H9 (cell line): ENCODE measurements around the gene KIAA1328. TPM values are rescaled to one million over a fixed set of nuclear protein-coding genes. Genes with fewer than 3 reads are reported as not detected.
A peak's percentile ranks its signal among the peaks of the same experiment; 100 is the strongest.

ENCODE experiments used
- DNase-seq: peaks from one replicate; pipeline ENCODE4 v3.0.0-alpha.2; 2017
- H2AFZ ChIP-seq: one replicate; pipeline ENCODE4 v1.6.1; 2013; ENCODE audit warnings: mild to moderate bottlenecking, low read length, control low read depth, moderate library complexity
- H2AK5ac ChIP-seq: 2 replicates; pipeline ENCODE4 v1.6.1; 2013; ENCODE audit warnings: low read length, control low read depth, mixed read lengths; ENCODE audit not compliant: insufficient read length
- H2BK120ac ChIP-seq: one replicate; pipeline ENCODE4 v1.6.1; 2013; ENCODE audit warnings: low read depth, mild to moderate bottlenecking, low read length, control low read depth, inconsistent platforms; ENCODE audit not compliant: poor library complexity, severe bottlenecking
- H2BK12ac ChIP-seq: 2 replicates; pipeline ENCODE4 v1.6.1; 2013; ENCODE audit warnings: low read length, control low read depth, mixed read lengths, low read depth; ENCODE audit not compliant: insufficient read length
- H2BK15ac ChIP-seq: 2 replicates; pipeline ENCODE4 v1.6.1; 2013; ENCODE audit warnings: low read depth, low read length, control low read depth
- H2BK20ac ChIP-seq: one replicate; pipeline ENCODE4 v1.6.1; 2013; ENCODE audit warnings: low read depth, mild to moderate bottlenecking, low read length, control low read depth, inconsistent platforms; ENCODE audit not compliant: poor library complexity, severe bottlenecking
- H2BK5ac ChIP-seq: 2 replicates; pipeline ENCODE4 v1.6.1; 2013; ENCODE audit warnings: low read length, control low read depth, mixed read lengths; ENCODE audit not compliant: insufficient read length
- H3K14ac ChIP-seq: 2 replicates; pipeline ENCODE4 v1.6.1; 2013; ENCODE audit warnings: low read length, control low read depth; ENCODE audit not compliant: insufficient read depth
- H3K18ac ChIP-seq: 2 replicates; pipeline ENCODE4 v1.6.1; 2013; ENCODE audit warnings: low read depth, mild to moderate bottlenecking, mixed read lengths, low read length, control low read depth; ENCODE audit not compliant: insufficient read length
- H3K23ac ChIP-seq: 2 replicates; pipeline ENCODE4 v1.6.1; 2013; ENCODE audit warnings: low read length, control low read depth, mixed read lengths, low read depth; ENCODE audit not compliant: insufficient read length
- H3K23me2 ChIP-seq: 2 replicates; pipeline ENCODE4 v1.6.1; 2013; ENCODE audit warnings: low read depth, mild to moderate bottlenecking, mixed read lengths, low read length, control low read depth; ENCODE audit not compliant: insufficient read length, poor library complexity, severe bottlenecking
- H3K27ac ChIP-seq: 2 replicates; pipeline ENCODE4 v1.5.1; 2013; ENCODE audit warnings: low read length, control low read depth, mixed read lengths, low read depth; ENCODE audit not compliant: insufficient read length
- H3K27me3 ChIP-seq: 2 replicates; pipeline ENCODE4 v1.6.1; 2013; ENCODE audit warnings: low read length, control low read depth, inconsistent platforms; ENCODE audit not compliant: insufficient read depth
- H3K4ac ChIP-seq: 2 replicates; pipeline ENCODE4 v1.6.1; 2013; ENCODE audit warnings: low read depth, mild to moderate bottlenecking, control low read depth, inconsistent platforms, low read length, moderate library complexity
- H3K4me1 ChIP-seq: 2 replicates; pipeline ENCODE4 v1.6.1; 2013; ENCODE audit warnings: low read length, control low read depth, inconsistent platforms; ENCODE audit not compliant: insufficient read depth
- H3K4me2 ChIP-seq: 2 replicates; pipeline ENCODE4 v1.6.1; 2013; ENCODE audit warnings: low read length, control low read depth, mixed read lengths; ENCODE audit not compliant: insufficient read length, insufficient read depth
- H3K56ac ChIP-seq: 2 replicates; pipeline ENCODE4 v1.6.1; 2013; ENCODE audit warnings: low read depth, mild to moderate bottlenecking, mixed read lengths, low read length, control low read depth; ENCODE audit not compliant: insufficient read length
- H3K79me1 ChIP-seq: 2 replicates; pipeline ENCODE4 v1.6.1; 2013; ENCODE audit warnings: low read depth, mild to moderate bottlenecking, moderate library complexity, low read length, control low read depth, inconsistent platforms; ENCODE audit not compliant: insufficient read depth, poor library complexity, severe bottlenecking
- H3K79me2 ChIP-seq: 2 replicates; pipeline ENCODE4 v1.6.1; 2013; ENCODE audit warnings: low read length, control low read depth, inconsistent platforms; ENCODE audit not compliant: insufficient read depth
- H3K9ac ChIP-seq: 2 replicates; pipeline ENCODE4 v1.6.1; 2013; ENCODE audit warnings: low read length, control low read depth, mixed read lengths; ENCODE audit not compliant: insufficient read length; ENCODE audit errors: extremely low read depth
- H3K9me3 ChIP-seq: one replicate; pipeline ENCODE4 v1.6.1; 2013; ENCODE audit warnings: low read depth, low read length, inconsistent platforms; ENCODE audit not compliant: control insufficient read depth
- H3T11ph ChIP-seq: one replicate; pipeline ENCODE4 v1.6.1; 2013; ENCODE audit warnings: mild to moderate bottlenecking, low read length, control low read depth, inconsistent platforms
- H4K20me1 ChIP-seq: one replicate; pipeline ENCODE4 v1.6.1; 2013; ENCODE audit not compliant: control insufficient read depth, insufficient read length, insufficient read depth
- H4K5ac ChIP-seq: 2 replicates; pipeline ENCODE4 v1.6.1; 2013; ENCODE audit warnings: low read depth, mild to moderate bottlenecking, mixed read lengths, low read length, control low read depth; ENCODE audit not compliant: insufficient read length
- H4K8ac ChIP-seq: replicated peaks from 2 replicates; pipeline ENCODE4 v1.6.1; 2013; ENCODE audit warnings: low read length, control low read depth, mixed read lengths, low read depth; ENCODE audit not compliant: insufficient read length
- H4K91ac ChIP-seq: 2 replicates; pipeline ENCODE4 v1.6.1; 2013; ENCODE audit warnings: low read depth, mild to moderate bottlenecking, moderate library complexity, mixed read lengths, low read length, control low read depth; ENCODE audit not compliant: insufficient read length
- H3K27ac Mint-ChIP-seq, 3 experiments: 2 replicates in 2 of 3; 3 replicates in 1 of 3; pipeline ENCODE4 v1.8.0; 2020 to 2021; ENCODE audit warnings: mixed read lengths in 3 of 3, mild to moderate bottlenecking in 1 of 3, moderate library complexity in 1 of 3
- H3K27me3 Mint-ChIP-seq: 2 replicates; pipeline ENCODE4 v1.8.0; 2021; ENCODE audit warnings: low read depth, mild to moderate bottlenecking, moderate library complexity, mixed read lengths
- H3K36me3 Mint-ChIP-seq, 3 experiments: 2 replicates in 2 of 3; 3 replicates in 1 of 3; pipeline ENCODE4 v1.8.0; 2020 to 2021; ENCODE audit warnings: low read depth in 3 of 3, mixed read lengths in 3 of 3; ENCODE audit not compliant: insufficient read depth in 1 of 3
- H3K4me1 Mint-ChIP-seq, 2 experiments: 2 replicates each; pipeline ENCODE4 v1.8.0; 2020; ENCODE audit warnings: mixed read lengths in 2 of 2
- H3K4me3 Mint-ChIP-seq, 2 experiments: 2 replicates in 1 of 2; 3 replicates in 1 of 2; pipeline ENCODE4 v1.8.0; 2020 to 2021; ENCODE audit warnings: mild to moderate bottlenecking in 2 of 2, mixed read lengths in 2 of 2, moderate library complexity in 1 of 2
- H3K9me3 Mint-ChIP-seq, 2 experiments: 2 replicates in 1 of 2; 3 replicates in 1 of 2; pipeline ENCODE4 v1.8.0; 2020; ENCODE audit warnings: mild to moderate bottlenecking in 2 of 2, mixed read lengths in 2 of 2, moderate library complexity in 1 of 2
- WGBS: extraction: QIAGEN DNeasy Blood & Tissue Kit; methylation state at CpG from one replicate; pipeline ENCODE4 v1.1.7; 2013; ENCODE audit warnings: missing lambda C conversion rate, low lambda C conversion rate, mixed read lengths; ENCODE audit not compliant: insufficient read length; ENCODE audit errors: extremely low coverage; 5-methylcytosine and 5-hydroxymethylcytosine counted together
- total RNA-seq: library from RNA; stranded (reverse); gene quantifications from 2 replicates; pipeline ENCODE4 v1.2.1, GENCODE V29; 2021
- TF ChIP-seq, protein P1 (sequence below): fragments of 200-600 bp; sonication (generic); conservative IDR thresholded peaks from 3 replicates; pipeline ENCODE4 v1.8.0; 2021; ENCODE audit warnings: antibody characterized with exemption, mild to moderate bottlenecking

The KIAA1328 gene
- total RNA-seq, 1 experiment from 2014 or later = 4.9 TPM

- TF ChIP-seq, protein P1, sequence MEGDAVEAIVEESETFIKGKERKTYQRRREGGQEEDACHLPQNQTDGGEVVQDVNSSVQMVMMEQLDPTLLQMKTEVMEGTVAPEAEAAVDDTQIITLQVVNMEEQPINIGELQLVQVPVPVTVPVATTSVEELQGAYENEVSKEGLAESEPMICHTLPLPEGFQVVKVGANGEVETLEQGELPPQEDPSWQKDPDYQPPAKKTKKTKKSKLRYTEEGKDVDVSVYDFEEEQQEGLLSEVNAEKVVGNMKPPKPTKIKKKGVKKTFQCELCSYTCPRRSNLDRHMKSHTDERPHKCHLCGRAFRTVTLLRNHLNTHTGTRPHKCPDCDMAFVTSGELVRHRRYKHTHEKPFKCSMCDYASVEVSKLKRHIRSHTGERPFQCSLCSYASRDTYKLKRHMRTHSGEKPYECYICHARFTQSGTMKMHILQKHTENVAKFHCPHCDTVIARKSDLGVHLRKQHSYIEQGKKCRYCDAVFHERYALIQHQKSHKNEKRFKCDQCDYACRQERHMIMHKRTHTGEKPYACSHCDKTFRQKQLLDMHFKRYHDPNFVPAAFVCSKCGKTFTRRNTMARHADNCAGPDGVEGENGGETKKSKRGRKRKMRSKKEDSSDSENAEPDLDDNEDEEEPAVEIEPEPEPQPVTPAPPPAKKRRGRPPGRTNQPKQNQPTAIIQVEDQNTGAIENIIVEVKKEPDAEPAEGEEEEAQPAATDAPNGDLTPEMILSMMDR = no peak
- no CpG with 5 or more reads among the region's 3 CpGs for WGBS
- H3K27me3 Mint-ChIP-seq = peaks cover 46% of the 10 kb centered on the region
Measured at GRCh38 chr18:37251679-37252078, 422.8 kb downstream of the KIAA1328 start.

More at GRCh38 chr18:37251679-37252078, 422.8 kb downstream of the KIAA1328 start:
- no peak overlapping the region for H3K9ac ChIP-seq
- no peak overlapping the region for H2AFZ ChIP-seq
- Mint-ChIP-seq H3K9me3 (0 out of 5 replicates have a peak, but pooled peaks cover 0 to 2% of the 10 kb centered on the region in 2 experiments), H3K36me3 (peaks cover 0 to 2% (median 0%) of the 10 kb centered on the region in 3 experiments; a peak in 1 of 7 replicates), H3K4me1 (peaks cover 25 to 39% of the 10 kb centered on the region in 2 experiments), H3K27ac (no peak overlapping the region), H3K4me3 (peak overlapping the region; percentile 23 to 36; a peak in 3 of 5 replicates)
- H4K5ac ChIP-seq = no peak overlapping the region
- peaks cover 12% of the 10 kb centered on the region for H3K27me3 ChIP-seq
- H2BK12ac ChIP-seq = no peak overlapping the region
- H3T11ph ChIP-seq = no peak overlapping the region
- H3K79me2 ChIP-seq = no peaks in the 10 kb centered on the region
- H4K91ac ChIP-seq = no peak overlapping the region
- no peaks in the 10 kb centered on the region for H4K20me1 ChIP-seq
- H3K56ac ChIP-seq = no peak overlapping the region
- H2BK20ac ChIP-seq = no peak overlapping the region
- no peak overlapping the region for H3K23ac ChIP-seq
- H3K9me3 ChIP-seq = no peaks in the 10 kb centered on the region
- H3K23me2 ChIP-seq = peaks cover 7% of the 10 kb centered on the region
- no peak overlapping the region for H3K4ac ChIP-seq
- H3K14ac ChIP-seq = no peak overlapping the region
- peaks cover 11% of the 10 kb centered on the region for H3K4me1 ChIP-seq
- H3K27ac ChIP-seq = no peak overlapping the region
- H2AK5ac ChIP-seq = no peak overlapping the region
- no peak overlapping the region for H4K8ac ChIP-seq
- H2BK15ac ChIP-seq = no peak overlapping the region
- no peak overlapping the region for H3K4me2 ChIP-seq
- DNase-seq = no peak
- no peak overlapping the region for H2BK5ac ChIP-seq
- H2BK120ac ChIP-seq = no peak overlapping the region
- H3K79me1 ChIP-seq = no peaks in the 10 kb centered on the region
- no peak overlapping the region for H3K18ac ChIP-seq
